Activated T-cell treated with anti-CD3 and anti-CD28 coated beads for 1 hour (primary cell): ENCODE measurements around the gene MTARC1.

Experiments
- DNase-seq: peaks from one replicate; pipeline ENCODE4 v3.0.0-alpha.2; 2020; ENCODE audit warnings: low read depth

MTARC1 gene

GRCh38 chr1:220806408-220806807 is 19.7 kb downstream of the MTARC1 start:
- DNase-seq, result no peak

GRCh38 chr1:220807726-220808125 is 21.0 kb downstream of the MTARC1 start:
- DNase-seq, result no peak

- DNase-seq, result no peak
These were observed 21.9 kb downstream of the MTARC1 start for GRCh38 chr1:220808345-220809186.

- no peak for DNase-seq
These were observed 22.5 kb downstream of the MTARC1 start for GRCh38 chr1:220809187-220809550.

- DNase-seq, result no peak
These were observed 23.0 kb downstream of the MTARC1 start for GRCh38 chr1:220809704-220810103.

- peak; percentile 57 for DNase-seq
These were observed 23.5 kb downstream of the MTARC1 start for GRCh38 chr1:220810179-220810653.

- DNase-seq, result no peak
These were observed 24.2 kb downstream of the MTARC1 start for GRCh38 chr1:220810963-220811362.

GRCh38 chr1:220811695-220812094 is 25.0 kb downstream of the MTARC1 start:
- no peak for DNase-seq

- DNase-seq, result no peak
These were observed 25.6 kb downstream of the MTARC1 start for GRCh38 chr1:220812308-220812707.

- no peak for DNase-seq
These were observed 26.3 kb downstream of the MTARC1 start for GRCh38 chr1:220813013-220813412.

- DNase-seq, result no peak
These were observed 28.7 kb downstream of the MTARC1 start for GRCh38 chr1:220815409-220815808.

- no peak for DNase-seq
These were observed 31.2 kb downstream of the MTARC1 start for GRCh38 chr1:220817907-220818306.

GRCh38 chr1:220818421-220819173 is 31.9 kb downstream of the MTARC1 start:
- no peak for DNase-seq

- DNase-seq, result no peak
These were observed 32.8 kb downstream of the MTARC1 start for GRCh38 chr1:220819467-220820026.

- no peak for DNase-seq
These were observed 37.6 kb downstream of the MTARC1 start for GRCh38 chr1:220824031-220824989.

GRCh38 chr1:220825819-220826551 is 39.3 kb downstream of the MTARC1 start:
- DNase-seq, result no peak

- DNase-seq, result no peak
These were observed 40.0 kb downstream of the MTARC1 start for GRCh38 chr1:220826729-220827128.

GRCh38 chr1:220827445-220828178 is 40.9 kb downstream of the MTARC1 start:
- DNase-seq, result no peak

- DNase-seq, result no peak
These were observed 41.4 kb downstream of the MTARC1 start for GRCh38 chr1:220828179-220828490.

- DNase-seq, result no peak
These were observed 42.4 kb downstream of the MTARC1 start for GRCh38 chr1:220828950-220829586.
